GM23338 (cell line): Measurements from ENCODE around the gene NFKBIB. TPM values are rescaled to one million over a fixed set of nuclear protein-coding genes. Genes with fewer than 3 reads are reported as not detected.
A peak's percentile ranks its signal among the peaks of the same experiment; 100 is the strongest.

Experiments used
- ATAC-seq: fragments of 200-7000 bp; cut with Tn5 transposase; 3 replicates; pipeline ENCODE4 v1.9.1; 2020
- DNase-seq: peaks from one replicate; pipeline ENCODE4 v3.0.0-alpha.2; 2015; ENCODE audit warnings: low spot score
- H2AFZ ChIP-seq: fragments of 200-600 bp; sonication (generic); 2 replicates; pipeline ENCODE4 v1.8.0; 2016; ENCODE audit warnings: antibody characterized with exemption, mild to moderate bottlenecking, moderate library complexity
- H3F3A ChIP-seq: fragments of 200-600 bp; sonication (generic); replicated peaks from 2 replicates; pipeline ENCODE4 v1.8.0; 2017; ENCODE audit warnings: antibody characterized with exemption, mixed run types, low read depth
- H3K27ac ChIP-seq: fragments of 200-600 bp; sonication (generic); 2 replicates; pipeline ENCODE4 v1.6.1; 2016; ENCODE audit warnings: low read depth
- H3K27me3 ChIP-seq: fragments of 200-600 bp; sonication (generic); 2 replicates; pipeline ENCODE4 v1.8.0; 2016; ENCODE audit warnings: mild to moderate bottlenecking, mixed run types, moderate library complexity; ENCODE audit not compliant: insufficient read depth
- H3K36me3 ChIP-seq: fragments of 200-600 bp; sonication (generic); 2 replicates; pipeline ENCODE4 v1.8.0; 2016; ENCODE audit warnings: mild to moderate bottlenecking; ENCODE audit not compliant: insufficient read depth
- H3K4me1 ChIP-seq: fragments of 200-600 bp; sonication (generic); 2 replicates; pipeline ENCODE4 v1.8.0; 2016; ENCODE audit warnings: mild to moderate bottlenecking, moderate library complexity; ENCODE audit not compliant: insufficient read depth
- H3K4me2 ChIP-seq: fragments of 200-600 bp; sonication (generic); 2 replicates; pipeline ENCODE4 v1.7.1; 2017; ENCODE audit warnings: mixed run types
- H3K4me3 ChIP-seq: fragments of 200-600 bp; sonication (generic); 2 replicates; pipeline ENCODE4 v1.6.1; 2016; ENCODE audit warnings: mixed run types
- H3K79me2 ChIP-seq: fragments of 200-600 bp; sonication (generic); replicated peaks from 2 replicates; pipeline ENCODE4 v1.8.0; 2017; ENCODE audit warnings: mild to moderate bottlenecking; ENCODE audit not compliant: insufficient read depth
- H3K9me2 ChIP-seq: fragments of 200-600 bp; sonication (generic); 2 replicates; pipeline ENCODE4 v1.8.0; 2017; ENCODE audit not compliant: insufficient read depth
- H4K20me1 ChIP-seq: fragments of 200-600 bp; sonication (generic); replicated peaks from 2 replicates; pipeline ENCODE4 v1.8.0; 2017; ENCODE audit warnings: mild to moderate bottlenecking; ENCODE audit not compliant: insufficient read depth
- H3K27ac Mint-ChIP-seq: 2 replicates; pipeline ENCODE4 v1.8.0; 2020; ENCODE audit warnings: inconsistent platforms, mild to moderate bottlenecking, moderate library complexity, mixed read lengths
- H3K27me3 Mint-ChIP-seq: 3 replicates; pipeline ENCODE4 v1.8.0; 2022; ENCODE audit warnings: low read depth, mild to moderate bottlenecking, moderate library complexity, mixed read lengths, inconsistent platforms; ENCODE audit not compliant: insufficient read depth, poor library complexity
- H3K36me3 Mint-ChIP-seq: 3 replicates; pipeline ENCODE4 v1.8.0; 2021; ENCODE audit warnings: low read depth, mild to moderate bottlenecking, inconsistent platforms, moderate library complexity, mixed read lengths
- H3K4me1 Mint-ChIP-seq: 3 replicates; pipeline ENCODE4 v1.8.0; 2020; ENCODE audit warnings: mild to moderate bottlenecking, inconsistent platforms, mixed read lengths
- H3K4me3 Mint-ChIP-seq: 3 replicates; pipeline ENCODE4 v1.8.0; 2021; ENCODE audit warnings: moderate library complexity, mild to moderate bottlenecking, inconsistent platforms, mixed read lengths
- H3K9me3 Mint-ChIP-seq: 3 replicates; pipeline ENCODE4 v1.8.0; 2020; ENCODE audit warnings: moderate library complexity, mild to moderate bottlenecking, inconsistent platforms, mixed read lengths
- CREB1 ChIP-seq: fragments of 250-450 bp; sonication (Bioruptor Pico); IDR thresholded peaks from 2 replicates; pipeline ENCODE4 v1.5.0; 2020; ENCODE audit warnings: low read depth, mild to moderate bottlenecking, moderate library complexity
- EZH2phosphoT487 ChIP-seq: fragments of 200-600 bp; sonication (generic); IDR thresholded peaks from one replicate; pipeline ENCODE4 v1.8.1; 2018; ENCODE audit warnings: antibody characterized with exemption; ENCODE audit not compliant: unreplicated experiment
- NANOG ChIP-seq: IDR thresholded peaks from 2 replicates; pipeline ENCODE4 v1.6.1; 2016; ENCODE audit warnings: antibody characterized with exemption, borderline replicate concordance
- REST ChIP-seq: IDR thresholded peaks from one replicate; pipeline ENCODE4 v1.6.1; 2018; ENCODE audit warnings: antibody characterized with exemption; ENCODE audit not compliant: unreplicated experiment
- STAT1 ChIP-seq: IDR thresholded peaks from one replicate; pipeline ENCODE4 v1.6.1; 2016; ENCODE audit warnings: antibody characterized with exemption; ENCODE audit not compliant: unreplicated experiment
- ZNF331 ChIP-seq: fragments of 250-450 bp; sonication (Bioruptor Pico); IDR thresholded peaks from 2 replicates; pipeline ENCODE4 v1.5.0; 2020; ENCODE audit warnings: low read depth, mild to moderate bottlenecking, moderate library complexity
- polyA plus RNA-seq: library from polyadenylated mRNA; unstranded; fragments of >200 nt; fragmentation: Nextera tagmentation; extraction: Ambion mirVana; gene quantifications from 2 replicates; pipeline ENCODE4 v1.2.1, GENCODE V29; 2016
- total RNA-seq: library from RNA; depleted of rRNA; stranded (reverse); fragments of >200 nt; shearing (Covaris generic); gene quantifications from 2 replicates; pipeline ENCODE4 v1.2.3, GENCODE V29; 2014

Gene NFKBIB
- total and polyA plus RNA-seq, 2 experiments from 2014 or later, result 39.5 to 39.6 TPM

GRCh38 chr19:38900743-38901190 lies 998 bp downstream of the NFKBIB start:
- Mint-ChIP-seq H3K4me1 (peaks cover 9% of the 10 kb centered on the region), H3K9me3 (peaks cover 3% of the 10 kb centered on the region; the same call in 1 of the 3 replicates), H3K27me3 (peaks cover 13% of the 10 kb centered on the region), H3K36me3 (peaks cover 4% of the 10 kb centered on the region), H3K27ac (peak overlapping the region; percentile 9; the same call in 1 of the 2 replicates), H3K4me3 (peak overlapping the region; percentile 87)
- Histone ChIP-seq H3K9me2 (no peaks in the 10 kb centered on the region), H3K4me3 (peak overlapping the region; percentile 68), H3K79me2 (peaks cover 23% of the 10 kb centered on the region), H3K4me1 (peaks cover 14% of the 10 kb centered on the region), H3K4me2 (peak overlapping the region; percentile 79), H3K36me3 (no peaks in the 10 kb centered on the region; the same call in 1 of the 2 replicates), H3F3A (no peaks in the 10 kb centered on the region), H4K20me1 (no peaks in the 10 kb centered on the region), H2AFZ (no peak overlapping the region), H3K27me3 (peaks cover 11% of the 10 kb centered on the region), H3K27ac (0 out of 2 replicates have a peak overlapping the region, but pooled peaks have one; percentile 29)
- TF ChIP-seq ZNF331, result no peak
- TF ChIP-seq STAT1, result no peak
- DNase-seq (no peak), ATAC-seq (no peak)

GRCh38 chr19:38901683-38902082 lies 1.9 kb downstream of the NFKBIB start:
- Mint-ChIP-seq H3K36me3 (peaks cover 9% of the 10 kb centered on the region), H3K4me1 (peaks cover 9% of the 10 kb centered on the region), H3K9me3 (peaks cover 3% of the 10 kb centered on the region; the same call in 1 of the 3 replicates)

More at GRCh38 chr19:38901683-38902082, 1.9 kb downstream of the NFKBIB start:
- Histone ChIP-seq H3F3A (no peaks in the 10 kb centered on the region), H3K36me3 (no peaks in the 10 kb centered on the region; the same call in 1 of the 2 replicates), H4K20me1 (no peaks in the 10 kb centered on the region), H3K9me2 (no peaks in the 10 kb centered on the region), H3K4me2 (no peak overlapping the region), H3K4me1 (peaks cover 14% of the 10 kb centered on the region), H3K79me2 (peaks cover 23% of the 10 kb centered on the region), H2AFZ (no peak overlapping the region), H3K27me3 (peaks cover 11% of the 10 kb centered on the region), H3K4me3 (no peak overlapping the region), H3K27ac (no peak overlapping the region)
- TF ChIP-seq REST, result no peak
- TF ChIP-seq EZH2phosphoT487, result no peak
- no peak for TF ChIP-seq NANOG
- no peak for TF ChIP-seq STAT1
- no peak for TF ChIP-seq CREB1 (CRISPR knock-in tag)
- DNase-seq (no peak), ATAC-seq (no peak)
- H3K27me3 Mint-ChIP-seq, result peaks cover 13% of the 10 kb centered on the region
- H3K27ac Mint-ChIP-seq, result no peak overlapping the region; the same call in 1 of the 2 replicates
- H3K4me3 Mint-ChIP-seq, result peak overlapping the region; percentile 51; the same call in 1 of the 3 replicates
